PFSK-1 (cell line): ENCODE data around the gene PC.

Experiments
- FOXP2 ChIP-seq: optimal IDR thresholded peaks from 2 replicates; pipeline ENCODE3; 2011; ENCODE audit warnings: borderline replicate concordance, control low read depth, inconsistent platforms; ENCODE audit not compliant: insufficient read depth; ENCODE audit errors: extremely low read length, extremely low read depth
- POLR2AphosphoS5 ChIP-seq: IDR thresholded peaks from 2 replicates; pipeline ENCODE4 v1.6.1; 2012; ENCODE audit warnings: low read depth, mild to moderate bottlenecking, control low read depth, low read length, moderate library complexity
- SIN3A ChIP-seq: IDR thresholded peaks from 2 replicates; pipeline ENCODE4 v1.6.1; 2012; ENCODE audit warnings: mild to moderate bottlenecking, low read length, moderate library complexity, borderline replicate concordance; ENCODE audit not compliant: insufficient read depth
- TAF1 ChIP-seq: IDR thresholded peaks from 2 replicates; pipeline ENCODE4 v1.6.1; 2012; ENCODE audit warnings: low read length, control low read depth, borderline replicate concordance; ENCODE audit not compliant: insufficient read depth
- TF ChIP-seq, protein P1 (sequence below), 2 experiments: IDR thresholded peaks; 2 replicates each; pipeline versions ENCODE4 v1.6.1 to v1.8.0; 2011 to 2012; ENCODE audit warnings: low read depth in 2 of 2, low read length in 2 of 2, control low read depth in 1 of 2, inconsistent platforms in 1 of 2, mild to moderate bottlenecking in 1 of 2, moderate library complexity in 1 of 2; ENCODE audit not compliant: insufficient read depth in 1 of 2

The PC gene

DNA sequence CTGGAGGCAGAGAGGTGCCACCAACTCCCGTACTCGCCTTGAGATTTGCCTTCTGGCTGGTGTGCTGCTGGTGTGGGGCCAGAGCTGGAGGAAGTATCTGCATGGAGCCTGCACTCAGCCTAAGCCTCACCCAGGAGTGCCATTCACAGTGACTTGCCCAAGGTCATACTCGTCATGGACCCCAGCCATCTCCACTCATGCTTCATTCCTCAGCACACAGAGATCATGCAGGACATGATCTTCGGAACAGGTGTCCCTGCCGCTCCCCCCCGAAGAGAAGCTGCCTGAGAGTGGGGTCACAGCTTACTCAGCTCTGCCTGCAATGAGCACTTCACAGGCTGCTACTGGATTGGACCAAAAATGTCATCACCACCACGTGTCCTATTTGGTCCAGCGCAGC, 49.0 kb downstream of the PC start:
- TF ChIP-seq TAF1 (no peak), FOXP2 (no peak), SIN3A (no peak), POLR2AphosphoS5 (no peak)
- TF ChIP-seq, protein P1, sequence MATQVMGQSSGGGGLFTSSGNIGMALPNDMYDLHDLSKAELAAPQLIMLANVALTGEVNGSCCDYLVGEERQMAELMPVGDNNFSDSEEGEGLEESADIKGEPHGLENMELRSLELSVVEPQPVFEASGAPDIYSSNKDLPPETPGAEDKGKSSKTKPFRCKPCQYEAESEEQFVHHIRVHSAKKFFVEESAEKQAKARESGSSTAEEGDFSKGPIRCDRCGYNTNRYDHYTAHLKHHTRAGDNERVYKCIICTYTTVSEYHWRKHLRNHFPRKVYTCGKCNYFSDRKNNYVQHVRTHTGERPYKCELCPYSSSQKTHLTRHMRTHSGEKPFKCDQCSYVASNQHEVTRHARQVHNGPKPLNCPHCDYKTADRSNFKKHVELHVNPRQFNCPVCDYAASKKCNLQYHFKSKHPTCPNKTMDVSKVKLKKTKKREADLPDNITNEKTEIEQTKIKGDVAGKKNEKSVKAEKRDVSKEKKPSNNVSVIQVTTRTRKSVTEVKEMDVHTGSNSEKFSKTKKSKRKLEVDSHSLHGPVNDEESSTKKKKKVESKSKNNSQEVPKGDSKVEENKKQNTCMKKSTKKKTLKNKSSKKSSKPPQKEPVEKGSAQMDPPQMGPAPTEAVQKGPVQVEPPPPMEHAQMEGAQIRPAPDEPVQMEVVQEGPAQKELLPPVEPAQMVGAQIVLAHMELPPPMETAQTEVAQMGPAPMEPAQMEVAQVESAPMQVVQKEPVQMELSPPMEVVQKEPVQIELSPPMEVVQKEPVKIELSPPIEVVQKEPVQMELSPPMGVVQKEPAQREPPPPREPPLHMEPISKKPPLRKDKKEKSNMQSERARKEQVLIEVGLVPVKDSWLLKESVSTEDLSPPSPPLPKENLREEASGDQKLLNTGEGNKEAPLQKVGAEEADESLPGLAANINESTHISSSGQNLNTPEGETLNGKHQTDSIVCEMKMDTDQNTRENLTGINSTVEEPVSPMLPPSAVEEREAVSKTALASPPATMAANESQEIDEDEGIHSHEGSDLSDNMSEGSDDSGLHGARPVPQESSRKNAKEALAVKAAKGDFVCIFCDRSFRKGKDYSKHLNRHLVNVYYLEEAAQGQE (IDR thresholded peaks at IDR 0.05; ENCODE audit: insufficient read depth in 1 of 2, low read depth in 2 of 2, low read length in 2 of 2), result no peak

DNA sequence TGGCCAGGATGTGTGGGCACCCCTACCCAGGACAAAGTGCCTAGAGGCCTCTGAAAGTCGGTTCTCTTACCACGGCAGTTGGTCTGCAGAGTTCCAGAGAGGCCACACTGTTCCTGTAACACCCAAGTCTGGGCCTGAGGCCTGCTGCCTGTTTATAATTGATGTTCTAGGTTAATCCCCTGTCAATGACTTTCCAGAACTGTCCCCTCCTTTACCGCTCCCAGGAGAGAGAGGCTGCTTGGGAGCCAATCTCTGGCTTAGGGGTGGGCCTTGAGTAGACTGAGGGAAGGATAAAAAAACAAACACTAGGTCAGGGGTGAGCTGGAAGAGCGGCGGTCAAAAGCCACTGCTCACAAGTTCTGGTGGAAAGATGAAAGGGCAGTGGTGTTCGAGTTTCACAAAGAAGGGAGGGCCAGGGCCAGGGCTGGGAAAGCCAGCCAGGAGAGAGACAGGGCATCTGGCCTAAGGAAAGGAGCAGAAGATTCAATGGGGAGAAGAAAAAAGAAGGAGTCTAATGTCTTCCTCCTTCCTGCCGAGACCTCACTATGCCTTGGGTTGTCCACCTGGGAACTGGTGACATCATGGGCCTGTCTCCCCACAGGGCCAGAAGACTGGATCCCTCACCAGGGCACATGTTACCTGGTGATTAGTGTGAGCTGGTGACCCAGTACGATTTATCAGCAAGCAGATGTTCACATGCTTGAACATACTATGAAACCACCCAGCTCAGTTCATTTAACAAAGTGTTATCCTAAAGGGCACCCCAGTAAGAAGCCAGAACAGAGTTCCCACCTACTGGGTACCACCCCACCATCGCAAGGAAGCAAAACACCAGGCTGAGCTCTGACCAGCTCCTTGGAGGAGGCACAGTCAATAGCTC, 50.2 kb downstream of the PC start:
- TF ChIP-seq TAF1 (no peak), SIN3A (no peak), FOXP2 (no peak), POLR2AphosphoS5 (no peak)
- TF ChIP-seq, protein P1 (IDR thresholded peaks at IDR 0.05; ENCODE audit: insufficient read depth in 1 of 2, low read depth in 2 of 2, low read length in 2 of 2), result no peak

DNA sequence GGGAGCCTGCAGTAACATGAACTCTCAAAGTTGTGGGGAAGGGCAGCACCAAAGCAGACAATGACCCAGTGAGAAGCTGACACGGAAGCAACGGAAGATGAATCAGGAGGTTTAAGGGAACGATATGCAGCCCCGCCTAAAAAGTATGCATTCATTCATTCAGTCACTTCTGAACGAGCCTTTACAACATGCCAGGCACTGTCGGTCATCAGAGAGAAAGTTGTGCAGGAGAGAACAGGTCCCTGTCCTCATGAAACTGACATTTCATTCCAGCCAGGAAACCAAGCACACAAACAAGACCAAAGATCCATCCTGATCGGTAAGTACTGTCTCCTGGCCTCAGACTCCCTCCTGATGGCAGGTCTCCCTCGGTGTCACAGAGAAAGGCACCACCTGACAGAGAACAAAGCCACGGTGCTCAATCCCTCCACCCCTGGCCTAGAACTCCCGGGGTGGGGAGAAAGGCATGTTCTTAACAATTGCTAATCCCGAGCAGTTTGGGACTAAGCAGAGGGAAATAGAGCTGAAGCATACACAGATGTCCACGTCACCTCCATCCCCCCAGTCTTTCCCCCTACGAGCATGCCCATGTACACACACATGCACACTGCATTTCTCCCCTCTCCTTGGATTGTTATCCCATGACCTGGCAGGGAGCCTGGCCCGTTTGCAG, 52.0 kb downstream of the PC start:
- TF ChIP-seq POLR2AphosphoS5 (no peak), TAF1 (no peak), SIN3A (no peak), FOXP2 (no peak)
- TF ChIP-seq, protein P1 (IDR thresholded peaks at IDR 0.05; ENCODE audit: insufficient read depth in 1 of 2, low read depth in 2 of 2, low read length in 2 of 2), result no peak

DNA sequence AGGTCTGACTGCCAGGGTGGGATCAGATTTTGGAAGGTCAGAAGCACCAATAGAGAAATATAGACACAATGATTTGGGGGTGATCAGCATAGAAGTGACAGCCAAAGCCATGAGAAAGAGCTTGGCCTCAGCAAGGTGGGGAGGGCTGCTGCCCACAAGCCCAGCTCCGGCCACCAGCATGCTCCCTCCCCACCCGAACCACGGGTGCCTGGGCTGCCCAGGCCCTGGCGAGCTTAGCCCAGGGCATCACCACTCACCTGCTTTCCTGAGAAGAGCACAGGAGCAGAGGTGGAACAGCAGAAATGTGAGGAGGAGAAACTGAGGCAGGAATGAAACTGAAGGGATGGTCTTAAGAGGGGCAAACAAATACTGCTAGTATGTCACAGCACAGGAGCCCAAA, 52.6 kb downstream of the PC start:
- no peak for TF ChIP-seq FOXP2
- TF ChIP-seq POLR2AphosphoS5, result no peak
- no peak for TF ChIP-seq TAF1
- TF ChIP-seq SIN3A, result no peak
- TF ChIP-seq, protein P1 (IDR thresholded peaks at IDR 0.05; ENCODE audit: insufficient read depth in 1 of 2, low read depth in 2 of 2, low read length in 2 of 2), result no peak
